ENCODE results near the gene SPIRE1.

The SPIRE1 gene

GRCh38 chr18:12520442-12520992 is 137.4 kb downstream of the SPIRE1 start:
- TF ChIP-seq MYC (IDR thresholded peaks at IDR 0.05; ENCODE audit: low read depth, low read length) = no peak
- TF ChIP-seq, protein P1, sequence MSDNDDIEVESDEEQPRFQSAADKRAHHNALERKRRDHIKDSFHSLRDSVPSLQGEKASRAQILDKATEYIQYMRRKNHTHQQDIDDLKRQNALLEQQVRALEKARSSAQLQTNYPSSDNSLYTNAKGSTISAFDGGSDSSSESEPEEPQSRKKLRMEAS (IDR thresholded peaks at IDR 0.05; ENCODE audit: low read depth, low read length) = no peak
- no peak for TF ChIP-seq CTCF (IDR thresholded peaks at IDR 0.05; ENCODE audit: low read depth, low read length)
- TF ChIP-seq POLR2A (IDR thresholded peaks at IDR 0.05; ENCODE audit: extremely low read depth, insufficient read length) = no peak
- no peak for DNase-seq (ENCODE audit: low read depth)
- no peak overlapping the region for H3K4me3 ChIP-seq (ENCODE audit: low read depth, low read length)

- no peak for DNase-seq (ENCODE audit: low read depth)
- no peak overlapping the region for H3K4me3 ChIP-seq (ENCODE audit: low read depth, low read length)
- TF ChIP-seq, protein P1 (IDR thresholded peaks at IDR 0.05; ENCODE audit: low read depth, low read length) = no peak
These were observed 138.9 kb downstream of the SPIRE1 start for GRCh38 chr18:12518832-12519531.

- H3K4me3 ChIP-seq (ENCODE audit: low read depth, low read length) = no peak overlapping the region
- no peak for TF ChIP-seq POLR2A (IDR thresholded peaks at IDR 0.05; ENCODE audit: extremely low read depth, insufficient read length)
- no peak for TF ChIP-seq MYC (IDR thresholded peaks at IDR 0.05; ENCODE audit: low read depth, low read length)
- no peak for TF ChIP-seq CTCF (IDR thresholded peaks at IDR 0.05; ENCODE audit: low read depth, low read length)
- TF ChIP-seq, protein P1 (IDR thresholded peaks at IDR 0.05; ENCODE audit: low read depth, low read length) = no peak
- DNase-seq (ENCODE audit: low read depth) = no peak
These were observed 139.6 kb downstream of the SPIRE1 start for GRCh38 chr18:12518326-12518725.

- TF ChIP-seq MYC (IDR thresholded peaks at IDR 0.05; ENCODE audit: low read depth, low read length) (no peak), POLR2A (IDR thresholded peaks at IDR 0.05; ENCODE audit: extremely low read depth, insufficient read length) (no peak), CTCF (IDR thresholded peaks at IDR 0.05; ENCODE audit: low read depth, low read length) (no peak)
- TF ChIP-seq, protein P1 (IDR thresholded peaks at IDR 0.05; ENCODE audit: low read depth, low read length) = no peak
- H3K4me3 ChIP-seq (ENCODE audit: low read depth, low read length) = no peak overlapping the region
- DNase-seq (ENCODE audit: low read depth) = no peak
These were observed 140.6 kb downstream of the SPIRE1 start for GRCh38 chr18:12517142-12517825.

GRCh38 chr18:12516049-12516630 is 141.8 kb downstream of the SPIRE1 start:
- DNase-seq (ENCODE audit: low read depth) = peak; percentile 43
- TF ChIP-seq, protein P1 (IDR thresholded peaks at IDR 0.05; ENCODE audit: low read depth, low read length) = no peak
- TF ChIP-seq MYC (IDR thresholded peaks at IDR 0.05; ENCODE audit: low read depth, low read length) (no peak), CTCF (IDR thresholded peaks at IDR 0.05; ENCODE audit: low read depth, low read length) (no peak), POLR2A (IDR thresholded peaks at IDR 0.05; ENCODE audit: extremely low read depth, insufficient read length) (no peak)
- no peak overlapping the region for H3K4me3 ChIP-seq (ENCODE audit: low read depth, low read length)

- TF ChIP-seq CTCF (IDR thresholded peaks at IDR 0.05; ENCODE audit: low read depth, low read length) = no peak
- TF ChIP-seq POLR2A (IDR thresholded peaks at IDR 0.05; ENCODE audit: extremely low read depth, insufficient read length) = no peak
- no peak for TF ChIP-seq MYC (IDR thresholded peaks at IDR 0.05; ENCODE audit: low read depth, low read length)
- TF ChIP-seq, protein P1 (IDR thresholded peaks at IDR 0.05; ENCODE audit: low read depth, low read length) = no peak
- no peak overlapping the region for H3K4me3 ChIP-seq (ENCODE audit: low read depth, low read length)
- peak; percentile 29 for DNase-seq (ENCODE audit: low read depth)
These were observed 142.4 kb downstream of the SPIRE1 start for GRCh38 chr18:12515550-12515949.

All from NB4 (cell line).